Prostate gland (tissue), 2 donors: Measurements from ENCODE around the gene ZFHX3. TPM values are rescaled to one million over a fixed set of nuclear protein-coding genes. Genes with fewer than 3 reads are reported as not detected.
A peak's percentile ranks its signal among the peaks of the same experiment; 100 is the strongest.

Source experiments
- DNase-seq: peaks from one replicate; pipeline ENCODE4 v3.0.0-alpha.2; 2019; ENCODE audit warnings: low spot score
- H3K27ac ChIP-seq, 2 donors: fragments of 200-600 bp; sonication (generic); 2 replicates each; pipeline ENCODE4 v1.5.1; 2017 to 2019
- H3K27me3 ChIP-seq: fragments of 200-600 bp; sonication (generic); replicated peaks from 2 replicates; pipeline ENCODE4 v1.5.1; 2019; ENCODE audit not compliant: insufficient read depth
- H3K36me3 ChIP-seq, 2 donors: fragments of 200-600 bp; sonication (generic); 1 replicate in 1 of 2; 2 replicates in 1 of 2; pipeline versions ENCODE4 v1.5.1 to v1.8.1; 2017 to 2019
- H3K4me1 ChIP-seq: fragments of 200-600 bp; sonication (generic); replicated peaks from 2 replicates; pipeline ENCODE4 v1.5.1; 2019
- H3K4me3 ChIP-seq, 2 donors: fragments of 200-600 bp; sonication (generic); 2 replicates each; pipeline ENCODE4 v1.5.1; 2017 to 2019
- H3K9me3 ChIP-seq: fragments of 200-600 bp; sonication (generic); 2 replicates; pipeline ENCODE4 v1.5.1; 2017
- POLR2A ChIP-seq: fragments of 450-650 bp; IDR thresholded peaks from one replicate; pipeline ENCODE4 v1.6.1; 2016; ENCODE audit warnings: antibody characterized with exemption, mild to moderate bottlenecking
- POLR2AphosphoS5 ChIP-seq: sonication (generic); formaldehyde crosslinking; IDR thresholded peaks from one replicate; pipeline ENCODE4 v1.6.1; 2017; ENCODE audit warnings: antibody characterized with exemption
- WGBS: methylation state at CpG from one replicate; pipeline ENCODE4 v1.1.5; 2018; 5-methylcytosine and 5-hydroxymethylcytosine counted together
- intact Hi-C: fragments of 100-400 bp; cut with DNase I; formaldehyde crosslinking; loops from one replicate; pipeline ENCODE4 v1.14.2; 2022
- total RNA-seq, 2 donors: library from RNA; depleted of rRNA; stranded (reverse); fragments of >200 nt; gene quantifications; one replicate each; pipeline ENCODE4 v1.1.0, GENCODE V29; 2016
- TF ChIP-seq, protein P1 (sequence below), 4 experiments: fragments of 200-600 bp in 2 of 4; fragments of 450-650 bp in 2 of 4; sonication (generic) in 2 of 4; IDR thresholded peaks; 1 replicate in 3 of 4; 2 replicates in 1 of 4; pipeline ENCODE4 v1.5.1; 2016 to 2019; ENCODE audit warnings: antibody characterized with exemption in 4 of 4, mild to moderate bottlenecking in 2 of 4, moderate library complexity in 2 of 4

ZFHX3 gene
- total RNA-seq, 2 donors from 2014 or later, result 51.1 to 53.9 TPM

DNA sequence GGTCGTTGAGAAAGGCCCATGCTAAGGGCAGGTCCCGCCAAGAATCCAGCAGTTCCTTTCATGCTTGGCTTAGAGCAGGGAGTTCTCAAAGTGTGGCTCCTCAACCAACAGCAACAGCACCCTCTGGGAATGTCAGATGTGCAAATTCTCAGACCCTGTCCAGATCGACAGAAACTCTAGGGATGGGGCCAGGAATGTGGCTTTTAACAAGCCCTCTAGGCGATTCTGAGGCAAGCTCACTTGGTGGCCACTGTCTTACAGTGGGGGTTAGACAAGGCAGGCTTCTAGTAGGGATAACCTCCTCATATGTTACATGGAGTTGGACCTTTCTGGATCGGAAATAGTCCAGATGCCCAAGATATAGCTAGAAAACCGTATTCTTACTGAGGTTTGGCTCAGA, 144.8 kb downstream of the ZFHX3 start:
- no peaks in the 10 kb centered on the region for H3K4me1 ChIP-seq
- intact Hi-C loops, result no loop called here
- H3K27ac ChIP-seq, result peak overlapping the region in 1 of 2 donors; percentile 5
- no peaks in the 10 kb centered on the region for H3K36me3 ChIP-seq
- no peaks in the 10 kb centered on the region for H3K9me3 ChIP-seq
- H3K27me3 ChIP-seq, result no peaks in the 10 kb centered on the region
- H3K4me3 ChIP-seq, result no peak overlapping the region
- TF ChIP-seq POLR2AphosphoS5 (no peak), POLR2A (no peak)
- TF ChIP-seq, protein P1, sequence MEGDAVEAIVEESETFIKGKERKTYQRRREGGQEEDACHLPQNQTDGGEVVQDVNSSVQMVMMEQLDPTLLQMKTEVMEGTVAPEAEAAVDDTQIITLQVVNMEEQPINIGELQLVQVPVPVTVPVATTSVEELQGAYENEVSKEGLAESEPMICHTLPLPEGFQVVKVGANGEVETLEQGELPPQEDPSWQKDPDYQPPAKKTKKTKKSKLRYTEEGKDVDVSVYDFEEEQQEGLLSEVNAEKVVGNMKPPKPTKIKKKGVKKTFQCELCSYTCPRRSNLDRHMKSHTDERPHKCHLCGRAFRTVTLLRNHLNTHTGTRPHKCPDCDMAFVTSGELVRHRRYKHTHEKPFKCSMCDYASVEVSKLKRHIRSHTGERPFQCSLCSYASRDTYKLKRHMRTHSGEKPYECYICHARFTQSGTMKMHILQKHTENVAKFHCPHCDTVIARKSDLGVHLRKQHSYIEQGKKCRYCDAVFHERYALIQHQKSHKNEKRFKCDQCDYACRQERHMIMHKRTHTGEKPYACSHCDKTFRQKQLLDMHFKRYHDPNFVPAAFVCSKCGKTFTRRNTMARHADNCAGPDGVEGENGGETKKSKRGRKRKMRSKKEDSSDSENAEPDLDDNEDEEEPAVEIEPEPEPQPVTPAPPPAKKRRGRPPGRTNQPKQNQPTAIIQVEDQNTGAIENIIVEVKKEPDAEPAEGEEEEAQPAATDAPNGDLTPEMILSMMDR (IDR thresholded peaks at IDR 0.05), result no peak
- 82% methylated on average over 6 of the region's 6 CpGs for WGBS
- DNase-seq, result no peak

DNA sequence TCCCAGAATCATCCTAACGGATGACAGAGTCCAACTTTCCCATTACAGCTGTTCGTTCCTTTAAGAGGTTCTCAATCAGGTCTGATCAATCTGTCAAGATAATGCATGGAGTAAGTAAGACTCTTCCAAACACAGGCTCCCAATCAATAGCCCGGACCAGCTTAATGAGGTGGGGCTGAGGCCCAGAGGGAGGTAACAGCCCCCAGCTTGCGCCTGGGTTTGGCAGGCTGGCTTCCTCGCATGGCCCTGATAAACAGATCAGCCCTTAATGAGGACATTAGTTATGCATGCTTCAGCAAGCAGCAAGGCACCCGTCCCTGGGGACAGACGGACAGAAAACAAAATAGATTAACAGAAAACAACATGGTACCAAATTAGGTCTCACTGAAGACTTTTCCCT, 145.7 kb downstream of the ZFHX3 start:
- TF ChIP-seq POLR2A (no peak), POLR2AphosphoS5 (no peak)
- TF ChIP-seq, protein P1 (IDR thresholded peaks at IDR 0.05), result no peak
- intact Hi-C loops, result no loop called here
- 90% methylated on average over 7 of the region's 7 CpGs for WGBS
- H3K36me3 ChIP-seq, result no peaks in the 10 kb centered on the region
- no peak for DNase-seq
- H3K4me3 ChIP-seq, result no peak overlapping the region
- no peak overlapping the region for H3K27ac ChIP-seq
- no peaks in the 10 kb centered on the region for H3K9me3 ChIP-seq
- no peaks in the 10 kb centered on the region for H3K27me3 ChIP-seq
- H3K4me1 ChIP-seq, result no peaks in the 10 kb centered on the region

DNA sequence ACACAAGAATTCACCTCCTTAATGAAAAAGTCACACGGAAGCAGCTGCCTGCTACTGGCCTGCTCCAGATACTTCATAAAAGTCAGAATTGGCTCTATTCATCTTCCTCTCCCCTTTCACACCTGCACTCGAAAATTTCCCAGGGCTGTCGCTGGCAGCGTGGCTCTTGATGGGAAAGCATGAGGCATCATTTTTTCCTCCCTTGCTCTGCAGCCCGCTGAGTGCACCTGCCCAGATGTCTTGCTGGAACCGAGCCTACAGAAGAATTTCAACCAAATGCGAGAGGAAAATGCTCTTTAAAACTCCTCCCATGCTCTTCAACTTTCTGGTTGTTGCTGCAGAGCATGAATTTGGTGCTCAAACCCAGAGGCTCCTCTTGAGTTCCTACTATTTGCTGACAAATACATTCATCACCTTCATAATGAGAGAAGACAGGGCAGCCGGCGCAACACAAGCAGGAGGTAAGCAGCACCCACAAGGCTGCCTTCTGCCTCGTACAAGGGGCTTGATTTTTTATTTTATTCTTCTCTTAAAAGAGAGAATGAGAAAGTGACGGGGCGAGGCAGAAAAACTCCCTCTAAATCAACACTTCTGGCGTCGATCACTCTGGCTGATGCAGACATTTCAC, 146.8 kb downstream of the ZFHX3 start:
- no peak overlapping the region for H3K27ac ChIP-seq
- no peak overlapping the region for H3K4me3 ChIP-seq
- DNase-seq, result no peak
- intact Hi-C loops, result no loop called here
- no peaks in the 10 kb centered on the region for H3K27me3 ChIP-seq
- 75% methylated on average over 14 of the region's 14 CpGs for WGBS
- H3K36me3 ChIP-seq, result no peaks in the 10 kb centered on the region
- TF ChIP-seq POLR2A (no peak), POLR2AphosphoS5 (no peak)
- TF ChIP-seq, protein P1 (IDR thresholded peaks at IDR 0.05), result no peak
- no peaks in the 10 kb centered on the region for H3K4me1 ChIP-seq
- H3K9me3 ChIP-seq, result no peaks in the 10 kb centered on the region

DNA sequence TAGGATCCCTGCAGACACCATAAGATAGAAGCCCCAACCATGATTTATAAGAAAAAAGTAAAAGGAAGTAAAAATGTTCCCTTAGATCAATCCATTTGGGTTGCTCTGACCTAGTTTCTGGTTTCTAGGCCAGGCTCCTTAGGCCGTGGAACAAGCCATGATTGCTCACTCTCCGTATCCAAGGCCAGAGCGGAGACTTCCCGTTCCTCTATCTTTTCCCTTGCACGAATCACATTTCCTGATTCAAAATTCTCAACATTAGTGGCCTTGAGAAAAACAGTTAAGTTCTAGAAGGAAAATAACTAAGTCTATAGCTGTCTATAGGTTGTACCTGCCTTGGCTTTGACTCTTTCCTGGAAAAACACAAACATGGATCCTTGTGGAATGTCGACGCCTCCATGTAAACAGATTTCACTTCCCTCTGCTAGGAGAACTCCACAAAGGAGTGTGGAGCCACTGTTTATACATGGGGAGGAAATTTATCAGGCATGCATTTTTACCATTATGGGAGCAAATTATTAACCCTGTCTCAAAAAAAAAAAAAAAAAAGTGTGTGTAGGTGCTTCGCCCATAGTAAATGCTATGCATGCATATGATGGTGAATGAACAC, 149.6 kb downstream of the ZFHX3 start:
- Histone ChIP-seq H3K4me3 (no peak overlapping the region), H3K27ac (no peak overlapping the region), H3K9me3 (no peaks in the 10 kb centered on the region), H3K4me1 (no peaks in the 10 kb centered on the region), H3K36me3 (no peaks in the 10 kb centered on the region), H3K27me3 (no peaks in the 10 kb centered on the region)
- WGBS, result 90% methylated on average over 8 of the region's 8 CpGs
- TF ChIP-seq, protein P1 (IDR thresholded peaks at IDR 0.05), result no peak
- TF ChIP-seq POLR2AphosphoS5 (no peak), POLR2A (no peak)
- intact Hi-C loops, result no loop called here
- DNase-seq, result no peak

DNA sequence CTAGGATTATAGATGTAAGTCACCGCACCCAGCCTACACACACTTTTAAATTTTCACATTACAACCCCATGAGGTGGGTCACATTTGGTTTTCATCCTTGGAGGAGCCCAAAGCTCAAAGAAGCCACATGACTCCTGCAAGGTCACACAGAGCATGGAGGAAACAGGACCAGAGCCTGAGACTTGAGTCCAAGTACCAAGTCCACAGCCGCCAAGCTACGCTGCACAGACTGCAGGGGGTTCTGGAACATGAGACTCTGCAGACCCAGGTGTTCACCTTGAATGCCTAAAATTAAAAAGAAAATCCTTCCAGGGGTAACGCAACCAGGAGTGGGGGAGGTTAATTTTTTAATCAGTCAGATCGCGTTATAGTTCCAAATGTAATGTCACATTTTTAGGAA, 150.2 kb downstream of the ZFHX3 start:
- Histone ChIP-seq H3K27me3 (no peaks in the 10 kb centered on the region), H3K4me1 (no peaks in the 10 kb centered on the region), H3K27ac (no peak overlapping the region), H3K4me3 (no peak overlapping the region), H3K36me3 (no peaks in the 10 kb centered on the region), H3K9me3 (no peaks in the 10 kb centered on the region)
- DNase-seq, result no peak
- intact Hi-C loops, result no loop called here
- TF ChIP-seq POLR2AphosphoS5 (no peak), POLR2A (no peak)
- TF ChIP-seq, protein P1 (IDR thresholded peaks at IDR 0.05), result no peak
- 98% methylated on average over 6 of the region's 6 CpGs for WGBS
